Measurements from ENCODE around the gene RARA. TPM values are rescaled to one million over a fixed set of nuclear protein-coding genes. Genes with fewer than 3 reads are reported as not detected.

Gene RARA
- 3.9 and 6.9 TPM in 2 replicates for total RNA-seq

GRCh38 chr17:40309031-40309948 lies at the start of gene RARA:
Gene RARA (plus strand): TSS chr17:40309180. CDS start chr17:40331219, 22,039 bp downstream.

GRCh38 chr17:40287494-40288369 lies 21.2 kb upstream of the RARA start, which contains the start of gene CDC6:
Gene CDC6 (plus strand): TSS chr17:40287879. CDS start chr17:40289421, 1,542 bp downstream.

GRCh38 chr17:40364121-40364861 lies 55.3 kb downstream of the RARA start, which contains the start of gene GJD3:
Gene GJD3 (minus strand): TSS chr17:40364737. CDS start chr17:40363815, 922 bp downstream.

Other genes with a start within 250 kb of the RARA start
- 25.5 and 51.2 TPM in 2 replicates for gene THRA, start 246.2 kb upstream of the RARA start, total RNA-seq
- 1.9 and 2.2 TPM in 2 replicates for gene NR1D1, start 208.6 kb upstream of the RARA start, total RNA-seq
- gene MSL1, start 187.2 kb upstream of the RARA start, total RNA-seq, result 32.2 and 32.6 TPM in 2 replicates
- gene CASC3, start 168.6 kb upstream of the RARA start, total RNA-seq, result 21.2 and 25.5 TPM in 2 replicates
- 0.52 and 1.6 TPM in 2 replicates for gene RAPGEFL1, start 131.7 kb upstream of the RARA start, total RNA-seq
- 2.6 and 5.0 TPM in 2 replicates for gene WIPF2, start 89.9 kb upstream of the RARA start, total RNA-seq
- 0.94 and 1.7 TPM in 2 replicates for gene CDC6, start 21.3 kb upstream of the RARA start, total RNA-seq
- 2.4 and 3.0 TPM in 2 replicates for gene GJD3, start 55.6 kb downstream of the RARA start, total RNA-seq
- gene TOP2A, start 108.7 kb downstream of the RARA start, total RNA-seq, result 1.7 and 14.8 TPM in 2 replicates
- gene IGFBP4, start 134.3 kb downstream of the RARA start, total RNA-seq, result 218 and 260 TPM in 2 replicates
- not detected in 2 replicates for gene TNS4, start 192.4 kb downstream of the RARA start, total RNA-seq

Measured in bronchial smooth muscle cell (primary cell).